ENCODE measurements around the gene RPL6. TPM values are rescaled to one million over a fixed set of nuclear protein-coding genes. Genes with fewer than 3 reads are reported as not detected.

Gene RPL6
- total and polyA plus RNA-seq, 3 donors from 2014 or later = 343 to 600 (median 498) TPM

GRCh38 chr12:112370868-112371510 lies 38.4 kb downstream of the RPL6 start:
- Histone ChIP-seq H3K36me3 (ENCODE audit: low read depth, missing control alignments) (no peaks in the 10 kb centered on the region), H3K4me1 (no peaks in the 10 kb centered on the region), H3K4me3 (no peak overlapping the region), H3K27me3 (no peaks in the 10 kb centered on the region), H3K9me3 (no peaks in the 10 kb centered on the region), H3K27ac (no peak overlapping the region)
- no peak for DNase-seq
- WGBS, 2 donors = 84% methylated on average over 8 of the region's 8 CpGs
- intact Hi-C loops (cut with DNase I; ENCODE audit: low total_unique reads) = no loop called here
- no peak for TF ChIP-seq POLR2A (IDR thresholded peaks at IDR 0.05)
- no peak for TF ChIP-seq CTCF (IDR thresholded peaks at IDR 0.05)

GRCh38 chr12:112370199-112370598 lies 39.2 kb downstream of the RPL6 start:
- TF ChIP-seq CTCF (IDR thresholded peaks at IDR 0.05) = no peak
- TF ChIP-seq POLR2A (IDR thresholded peaks at IDR 0.05) = no peak
- intact Hi-C loops (cut with DNase I; ENCODE audit: low total_unique reads) = no loop called here
- Histone ChIP-seq H3K36me3 (ENCODE audit: low read depth, missing control alignments) (no peaks in the 10 kb centered on the region), H3K27ac (no peak overlapping the region), H3K4me3 (no peak overlapping the region), H3K4me1 (no peaks in the 10 kb centered on the region), H3K9me3 (no peaks in the 10 kb centered on the region), H3K27me3 (no peaks in the 10 kb centered on the region)
- DNase-seq = no peak
- WGBS, 2 donors = 38% methylated on average over 1 of the region's 1 CpG

GRCh38 chr12:112368856-112369255 lies 40.5 kb downstream of the RPL6 start:
- TF ChIP-seq POLR2A (IDR thresholded peaks at IDR 0.05) (no peak), CTCF (IDR thresholded peaks at IDR 0.05) (no peak)
- 45 to 59% methylated on average over 6 of the region's 6 CpGs for WGBS, 2 donors
- no peak for DNase-seq
- Histone ChIP-seq H3K36me3 (ENCODE audit: low read depth, missing control alignments) (no peaks in the 10 kb centered on the region), H3K4me3 (no peak overlapping the region), H3K4me1 (no peaks in the 10 kb centered on the region), H3K27me3 (no peaks in the 10 kb centered on the region), H3K27ac (no peak overlapping the region), H3K9me3 (no peaks in the 10 kb centered on the region)
- intact Hi-C loops (cut with DNase I; ENCODE audit: low total_unique reads) = no loop called here

- Histone ChIP-seq H3K4me1 (no peaks in the 10 kb centered on the region), H3K4me3 (no peak overlapping the region), H3K27me3 (no peaks in the 10 kb centered on the region), H3K9me3 (no peaks in the 10 kb centered on the region), H3K36me3 (ENCODE audit: low read depth, missing control alignments) (no peaks in the 10 kb centered on the region), H3K27ac (no peak overlapping the region)
- no peak for TF ChIP-seq CTCF (IDR thresholded peaks at IDR 0.05)
- no peak for TF ChIP-seq POLR2A (IDR thresholded peaks at IDR 0.05)
- WGBS, 2 donors = 69 to 73% methylated on average over 3 of the region's 3 CpGs
- DNase-seq = no peak
- intact Hi-C loops (cut with DNase I; ENCODE audit: low total_unique reads) = no loop called here
Observed at GRCh38 chr12:112367965-112368364, 41.4 kb downstream of the RPL6 start.

GRCh38 chr12:112362310-112362709 lies 47.1 kb downstream of the RPL6 start:
- no peaks in the 10 kb centered on the region for H3K4me1 ChIP-seq
- no peaks in the 10 kb centered on the region for H3K36me3 ChIP-seq (ENCODE audit: low read depth, missing control alignments)
- TF ChIP-seq POLR2A (IDR thresholded peaks at IDR 0.05) (no peak), CTCF (IDR thresholded peaks at IDR 0.05) (no peak)
- no peak overlapping the region for H3K4me3 ChIP-seq
- WGBS, 2 donors = 92 to 95% methylated on average over 3 of the region's 3 CpGs
- H3K27me3 ChIP-seq = no peaks in the 10 kb centered on the region
- H3K27ac ChIP-seq = no peak overlapping the region
- DNase-seq = no peak
- no peaks in the 10 kb centered on the region for H3K9me3 ChIP-seq
- intact Hi-C loops (cut with DNase I; ENCODE audit: low total_unique reads) = no loop called here
